Neural cell (in vitro differentiated cells): ENCODE data around the gene PLA2G2A. TPM values are rescaled to one million over a fixed set of nuclear protein-coding genes. Genes with fewer than 3 reads are reported as not detected.

Experiments used
- H2AFZ ChIP-seq: fragments of 200-600, 300-800 bp; sonication (generic), shearing (Covaris generic); 2 replicates; pipeline ENCODE4 v1.6.0; 2014; ENCODE audit warnings: low read depth, mild to moderate bottlenecking, antibody characterized with exemption, low read length, moderate library complexity
- H3F3A ChIP-seq: fragments of 200-600 bp; shearing (Covaris generic); 2 replicates; pipeline ENCODE4 v1.6.1; 2016; ENCODE audit warnings: mild to moderate bottlenecking, moderate library complexity, mixed read lengths, antibody characterized with exemption, low read length; ENCODE audit not compliant: insufficient read depth, poor library complexity, severe bottlenecking
- H3K27ac ChIP-seq: fragments of 200-600, 300-800 bp; sonication (generic), shearing (Covaris generic); 2 replicates; pipeline ENCODE4 v1.5.1; 2014; ENCODE audit warnings: mild to moderate bottlenecking, low read length, moderate library complexity
- H3K27me3 ChIP-seq: fragments of 300-800, 200-600 bp; sonication (generic), shearing (Covaris generic); 2 replicates; pipeline ENCODE4 v1.6.0; 2014; ENCODE audit warnings: mild to moderate bottlenecking, low read depth, low read length, moderate library complexity; ENCODE audit not compliant: insufficient read depth
- H3K36me3 ChIP-seq: fragments of 300-800, 200-600 bp; sonication (generic), shearing (Covaris generic); 2 replicates; pipeline ENCODE4 v1.5.1; 2014; ENCODE audit warnings: mild to moderate bottlenecking, antibody characterized with exemption, low read length, moderate library complexity; ENCODE audit not compliant: insufficient read depth
- H3K4me2 ChIP-seq: fragments of 300-800, 200-600 bp; sonication (generic), shearing (Covaris generic); 2 replicates; pipeline ENCODE4 v1.6.0; 2014; ENCODE audit warnings: mild to moderate bottlenecking, low read length
- H3K4me3 ChIP-seq: fragments of 300-800, 200-600 bp; sonication (generic), shearing (Covaris generic); 2 replicates; pipeline ENCODE4 v1.5.1; 2014; ENCODE audit warnings: mild to moderate bottlenecking, low read length, moderate library complexity
- H3K79me2 ChIP-seq: fragments of 200-600 bp; shearing (Covaris generic); replicated peaks from 2 replicates; pipeline ENCODE4 v1.6.0; 2014; ENCODE audit warnings: mild to moderate bottlenecking, low read length, moderate library complexity; ENCODE audit not compliant: insufficient read depth
- H3K9ac ChIP-seq: fragments of 300-800, 200-600 bp; sonication (generic), shearing (Covaris generic); 2 replicates; pipeline ENCODE4 v1.6.1; 2016; ENCODE audit warnings: mild to moderate bottlenecking, low read length, mixed read lengths
- H3K9me2 ChIP-seq: fragments of 200-600 bp; shearing (Covaris generic); 2 replicates; pipeline ENCODE4 v1.6.1; 2016; ENCODE audit warnings: mild to moderate bottlenecking, low read length, mixed read lengths; ENCODE audit not compliant: insufficient read depth
- H3K9me3 ChIP-seq: fragments of 200-600, 300-800 bp; sonication (generic), shearing (Covaris generic); 2 replicates; pipeline ENCODE4 v1.6.1; 2016; ENCODE audit warnings: mild to moderate bottlenecking, mixed run types, low read length, moderate library complexity, mixed read lengths
- H4K20me1 ChIP-seq: fragments of 200-600 bp; shearing (Covaris generic); 2 replicates; pipeline ENCODE4 v1.6.1; 2016; ENCODE audit warnings: mild to moderate bottlenecking, mixed run types; ENCODE audit not compliant: insufficient read depth
- EP300 ChIP-seq: fragments of 450-650 bp; conservative IDR thresholded peaks from 2 replicates; pipeline ENCODE4 v1.6.1; 2014; ENCODE audit warnings: antibody characterized with exemption, mild to moderate bottlenecking, moderate library complexity; ENCODE audit not compliant: poor library complexity, severe bottlenecking
- EZH2 ChIP-seq: fragments of 200-600, 300-800 bp; shearing (Covaris generic), sonication (generic); IDR thresholded peaks from 2 replicates; pipeline ENCODE4 v1.6.1; 2014; ENCODE audit warnings: antibody characterized with exemption, low read length, borderline replicate concordance, mild to moderate bottlenecking; ENCODE audit not compliant: insufficient read depth, poor library complexity, severe bottlenecking
- MXI1 ChIP-seq: fragments of 450-650 bp; conservative IDR thresholded peaks from 2 replicates; pipeline ENCODE4 v1.6.1; 2014; ENCODE audit warnings: antibody characterized with exemption, mild to moderate bottlenecking; ENCODE audit not compliant: poor library complexity, severe bottlenecking
- POLR2AphosphoS5 ChIP-seq: IDR thresholded peaks from 2 replicates; pipeline ENCODE4 v1.6.1; 2012
- RAD21 ChIP-seq: fragments of 450-650 bp; conservative IDR thresholded peaks from 2 replicates; pipeline ENCODE4 v1.6.1; 2014; ENCODE audit warnings: antibody characterized with exemption, mild to moderate bottlenecking, moderate library complexity
- REST ChIP-seq: IDR thresholded peaks from 2 replicates; pipeline ENCODE4 v1.6.1; 2012; ENCODE audit warnings: borderline replicate concordance
- SMC3 ChIP-seq: fragments of 450-650 bp; conservative IDR thresholded peaks from 2 replicates; pipeline ENCODE4 v1.6.1; 2014; ENCODE audit warnings: antibody characterized with exemption, mild to moderate bottlenecking, moderate library complexity; ENCODE audit not compliant: poor library complexity
- TAF1 ChIP-seq: IDR thresholded peaks from 2 replicates; pipeline ENCODE4 v1.6.1; 2012; ENCODE audit warnings: low read depth
- polyA plus RNA-seq: library from polyadenylated mRNA; depleted of rRNA; stranded (reverse); fragments of >200 nt; gene quantifications from 2 replicates; pipeline ENCODE4 v1.2.3, GENCODE V29; 2014
- TF ChIP-seq, protein P1 (sequence below): fragments of 450-650 bp; IDR thresholded peaks from 2 replicates; pipeline ENCODE4 v1.5.1; 2014; ENCODE audit warnings: antibody characterized with exemption, mild to moderate bottlenecking, moderate library complexity; ENCODE audit not compliant: poor library complexity, severe bottlenecking

Gene PLA2G2A
- polyA plus RNA-seq, 1 donor from 2014 or later: not detected

DNA sequence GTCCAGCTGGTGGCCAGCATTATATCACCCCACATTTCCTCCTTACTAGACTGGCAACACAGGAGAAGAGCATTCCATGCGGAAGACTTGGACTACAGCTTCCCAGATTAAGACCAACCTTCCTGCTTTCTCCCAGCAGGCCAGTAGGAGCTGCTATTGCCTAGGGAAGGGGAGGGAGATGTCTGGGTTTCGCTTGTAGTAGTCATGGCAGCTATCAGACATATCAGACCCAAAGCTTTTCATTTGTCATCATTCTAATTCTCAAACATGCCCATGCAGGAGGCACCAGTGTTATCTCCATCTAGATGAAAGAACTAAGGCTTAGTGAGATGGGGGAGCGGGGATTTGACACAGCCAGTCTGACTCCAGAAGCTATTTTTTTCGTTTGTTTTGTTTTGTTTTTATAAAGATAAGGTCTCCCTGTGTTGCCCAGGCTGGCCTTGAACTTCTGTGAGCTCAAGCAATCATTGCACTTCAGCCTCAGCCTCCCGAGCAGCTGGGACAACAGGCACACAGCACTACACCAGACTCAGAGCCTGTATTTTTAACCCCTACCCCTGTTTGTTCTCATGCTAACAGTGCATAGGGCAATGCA is 4.5 kb downstream of the PLA2G2A start:
- Histone ChIP-seq H3K9me3 (no peaks in the 10 kb centered on the region), H3F3A (no peaks in the 10 kb centered on the region), H3K27ac (no peak overlapping the region), H3K36me3 (no peaks in the 10 kb centered on the region), H4K20me1 (no peaks in the 10 kb centered on the region), H3K79me2 (no peaks in the 10 kb centered on the region), H3K4me3 (no peak overlapping the region), H3K4me2 (no peak overlapping the region), H2AFZ (no peak overlapping the region), H3K9me2 (no peaks in the 10 kb centered on the region), H3K27me3 (no peaks in the 10 kb centered on the region), H3K9ac (no peak overlapping the region)
- TF ChIP-seq RAD21: peak; percentile 69
- TF ChIP-seq SMC3: peak; percentile 56
- TF ChIP-seq, protein P1, sequence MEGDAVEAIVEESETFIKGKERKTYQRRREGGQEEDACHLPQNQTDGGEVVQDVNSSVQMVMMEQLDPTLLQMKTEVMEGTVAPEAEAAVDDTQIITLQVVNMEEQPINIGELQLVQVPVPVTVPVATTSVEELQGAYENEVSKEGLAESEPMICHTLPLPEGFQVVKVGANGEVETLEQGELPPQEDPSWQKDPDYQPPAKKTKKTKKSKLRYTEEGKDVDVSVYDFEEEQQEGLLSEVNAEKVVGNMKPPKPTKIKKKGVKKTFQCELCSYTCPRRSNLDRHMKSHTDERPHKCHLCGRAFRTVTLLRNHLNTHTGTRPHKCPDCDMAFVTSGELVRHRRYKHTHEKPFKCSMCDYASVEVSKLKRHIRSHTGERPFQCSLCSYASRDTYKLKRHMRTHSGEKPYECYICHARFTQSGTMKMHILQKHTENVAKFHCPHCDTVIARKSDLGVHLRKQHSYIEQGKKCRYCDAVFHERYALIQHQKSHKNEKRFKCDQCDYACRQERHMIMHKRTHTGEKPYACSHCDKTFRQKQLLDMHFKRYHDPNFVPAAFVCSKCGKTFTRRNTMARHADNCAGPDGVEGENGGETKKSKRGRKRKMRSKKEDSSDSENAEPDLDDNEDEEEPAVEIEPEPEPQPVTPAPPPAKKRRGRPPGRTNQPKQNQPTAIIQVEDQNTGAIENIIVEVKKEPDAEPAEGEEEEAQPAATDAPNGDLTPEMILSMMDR: peak; percentile 60
- no peak for TF ChIP-seq TAF1
- no peak for TF ChIP-seq REST
- no peak for TF ChIP-seq POLR2AphosphoS5
- TF ChIP-seq EP300: no peak
- TF ChIP-seq EZH2: no peak
- no peak for TF ChIP-seq MXI1

- Histone ChIP-seq H3K9me2 (no peaks in the 10 kb centered on the region), H3K9ac (no peak overlapping the region)
These were observed 5.8 kb downstream of the PLA2G2A start for GRCh38 chr1:19973616-19974015.

More at GRCh38 chr1:19973616-19974015, 5.8 kb downstream of the PLA2G2A start:
- no peak overlapping the region for H3K4me3 ChIP-seq
- no peaks in the 10 kb centered on the region for H3K27me3 ChIP-seq
- no peak overlapping the region for H2AFZ ChIP-seq
- no peak for TF ChIP-seq REST
- TF ChIP-seq, protein P1: no peak
- TF ChIP-seq SMC3: no peak
- no peak for TF ChIP-seq RAD21
- TF ChIP-seq EZH2: no peak
- no peak for TF ChIP-seq TAF1
- no peak for TF ChIP-seq POLR2AphosphoS5
- TF ChIP-seq MXI1: no peak
- TF ChIP-seq EP300: no peak
- H3K4me2 ChIP-seq: no peak overlapping the region
- H3F3A ChIP-seq: no peaks in the 10 kb centered on the region
- no peaks in the 10 kb centered on the region for H3K79me2 ChIP-seq
- no peaks in the 10 kb centered on the region for H4K20me1 ChIP-seq
- no peaks in the 10 kb centered on the region for H3K36me3 ChIP-seq
- no peak overlapping the region for H3K27ac ChIP-seq
- no peaks in the 10 kb centered on the region for H3K9me3 ChIP-seq
